Testis (tissue), 2 donors: Measurements from ENCODE around the gene ENAH.

Experiments used
- CTCF ChIP-seq, 3 experiments: fragments of 450-650 bp in 2 of 3; fragments of 200-600 bp in 1 of 3; sonication (generic) in 1 of 3; IDR thresholded peaks; one replicate each; pipeline ENCODE4 v1.5.1; 2016 to 2019; ENCODE audit warnings: antibody characterized with exemption in 3 of 3, mild to moderate bottlenecking in 2 of 3, moderate library complexity in 1 of 3
- POLR2A ChIP-seq: fragments of 450-650 bp; IDR thresholded peaks from one replicate; pipeline ENCODE4 v1.6.1; 2017; ENCODE audit warnings: antibody characterized with exemption, mild to moderate bottlenecking, moderate library complexity

- no peak for TF ChIP-seq CTCF (IDR thresholded peaks at IDR 0.05)
- no peak for TF ChIP-seq POLR2A
These were observed 118.2 kb downstream of the ENAH start for GRCh38 chr1:225534772-225535171.
